ENCODE measurements around the gene KRTAP10-5. TPM values are rescaled to one million over a fixed set of nuclear protein-coding genes. Genes with fewer than 3 reads are reported as not detected.
"Not testable (repeated sequence)": the region's sequence is repeated elsewhere in the genome, so short reads cannot be mapped to it uniquely, and the experiment has no call there.

The KRTAP10-5 gene
- total and polyA plus RNA-seq, 12 donors = not detected

- no peak for TF ChIP-seq CTCF (IDR thresholded peaks at IDR 0.05)
- no peak for TF ChIP-seq POLR2A (IDR thresholded peaks at IDR 0.05)
- DNase-seq = no peak
- H3K36me3 ChIP-seq (replicated peaks in 1 of 2) = no peaks in the 10 kb centered on the region
- intact Hi-C loops (cut with DNase I) = no loop called here
- H3K27ac ChIP-seq = no peak overlapping the region
- no peak overlapping the region for H3K4me3 ChIP-seq
- WGBS, 4 donors = 0 to 45% (median 18%) methylated on average over 1 of the region's 1 CpG
- no peaks in the 10 kb centered on the region for H3K4me1 ChIP-seq (replicated peaks in 1 of 2)
- H3K9me3 ChIP-seq (replicated peaks in 1 of 3) = no peaks in the 10 kb centered on the region
- no peaks in the 10 kb centered on the region for H3K27me3 ChIP-seq
Measured at GRCh38 chr21:44564886-44565598, 15.4 kb downstream of the KRTAP10-5 start.

GRCh38 chr21:44564099-44564498, 16.3 kb downstream of the KRTAP10-5 start:
- TF ChIP-seq CTCF (IDR thresholded peaks at IDR 0.05) (no peak), POLR2A (IDR thresholded peaks at IDR 0.05) (no peak)
- intact Hi-C loops (cut with DNase I) = no loop called here
- H3K36me3 ChIP-seq (replicated peaks in 1 of 2) = no peaks in the 10 kb centered on the region
- H3K4me3 ChIP-seq = no peak overlapping the region
- no peaks in the 10 kb centered on the region for H3K27me3 ChIP-seq
- WGBS, 4 donors = 84 to 98% (median 88%) methylated on average over 1 of the region's 1 CpG
- no peaks in the 10 kb centered on the region for H3K9me3 ChIP-seq (replicated peaks in 1 of 3)
- H3K27ac ChIP-seq = no peak overlapping the region
- no peaks in the 10 kb centered on the region for H3K4me1 ChIP-seq (replicated peaks in 1 of 2)
- DNase-seq = no peak

- intact Hi-C loops (cut with DNase I) = loop anchor here in 1 of 2 donors (10.0 kb wide), 1 partner anchor 196 kb away; no protein-coding TSS in a partner anchor
- no peak for DNase-seq
- Histone ChIP-seq H3K9me3 (replicated peaks in 1 of 3) (no peaks in the 10 kb centered on the region), H3K4me1 (replicated peaks in 1 of 2) (no peaks in the 10 kb centered on the region), H3K27ac (no peak within 1 kb of the TSS), H3K4me3 (no peak within 1 kb of the TSS), H3K27me3 (peaks cover 8% of the 10 kb centered on the region), H3K36me3 (replicated peaks in 1 of 2) (no peaks in the 10 kb centered on the region)
- TF ChIP-seq POLR2A (IDR thresholded peaks at IDR 0.05) (no peak), CTCF (IDR thresholded peaks at IDR 0.05) (no peak)
- WGBS, 4 donors = 48 to 60% (median 59%) methylated on average over 5 of the region's 5 CpGs
Measured at GRCh38 chr21:44558695-44559094, 21.7 kb downstream of the KRTAP10-5 start, which contains the start of gene KRTAP10-3. Gene KRTAP10-3, minus strand, starts transcription at chr21:44558795. Its CDS starts 80 bp downstream, at chr21:44558715.

GRCh38 chr21:44558329-44558675, 22.1 kb downstream of the KRTAP10-5 start:
- not testable (repeated sequence) for H3K36me3 ChIP-seq (replicated peaks in 1 of 2); DNase-seq; H3K4me3 ChIP-seq; H3K4me1 ChIP-seq (replicated peaks in 1 of 2); H3K27me3 ChIP-seq; H3K9me3 ChIP-seq (replicated peaks in 1 of 3); H3K27ac ChIP-seq
- intact Hi-C loops (cut with DNase I) = loop anchor here in 1 of 2 donors (10.0 kb wide), 1 partner anchor 196 kb away; no protein-coding TSS in a partner anchor
- WGBS, 4 donors = 46 to 73% (median 61%) methylated on average over 2 to 10 of the region's 10 CpGs

All from adrenal gland (tissue), 12 donors.